HG02798 (cell line): Measurements from ENCODE around the gene NUP214.
"Not testable (repeated sequence)": the region's sequence is repeated elsewhere in the genome, so short reads cannot be mapped to it uniquely, and the experiment has no call there.

Experiments used
- ATAC-seq: cut with Tn5 transposase; IDR thresholded peaks from one replicate; pipeline ENCODE4 v1.9.1; 2021; ENCODE audit warnings: mild to moderate bottlenecking; ENCODE audit not compliant: unreplicated experiment, poor library complexity

Gene NUP214

DNA sequence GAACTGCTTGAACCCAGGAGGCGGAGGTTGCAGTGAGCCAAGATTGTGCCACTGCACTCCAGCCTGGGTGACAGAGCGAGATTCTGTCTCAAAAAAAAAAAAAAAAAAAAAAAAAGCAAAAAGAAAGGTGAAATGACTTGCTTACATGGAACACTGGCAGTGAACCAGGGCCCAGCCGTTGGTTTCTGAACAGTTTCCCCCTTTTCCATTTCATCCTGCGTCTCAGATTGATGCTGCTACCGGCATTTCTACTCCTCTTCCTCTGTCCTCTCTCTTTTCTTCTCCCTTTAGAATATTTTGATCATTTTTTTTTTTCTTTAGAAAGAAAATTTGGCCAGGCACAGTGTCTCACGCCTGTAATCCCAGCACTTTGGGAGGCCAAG, 10.0 kb upstream of the NUP214 start:
- not testable (repeated sequence) for ATAC-seq

GRCh38 chr9:131116281-131117120, 8.9 kb upstream of the NUP214 start:
- ATAC-seq = no peak

DNA sequence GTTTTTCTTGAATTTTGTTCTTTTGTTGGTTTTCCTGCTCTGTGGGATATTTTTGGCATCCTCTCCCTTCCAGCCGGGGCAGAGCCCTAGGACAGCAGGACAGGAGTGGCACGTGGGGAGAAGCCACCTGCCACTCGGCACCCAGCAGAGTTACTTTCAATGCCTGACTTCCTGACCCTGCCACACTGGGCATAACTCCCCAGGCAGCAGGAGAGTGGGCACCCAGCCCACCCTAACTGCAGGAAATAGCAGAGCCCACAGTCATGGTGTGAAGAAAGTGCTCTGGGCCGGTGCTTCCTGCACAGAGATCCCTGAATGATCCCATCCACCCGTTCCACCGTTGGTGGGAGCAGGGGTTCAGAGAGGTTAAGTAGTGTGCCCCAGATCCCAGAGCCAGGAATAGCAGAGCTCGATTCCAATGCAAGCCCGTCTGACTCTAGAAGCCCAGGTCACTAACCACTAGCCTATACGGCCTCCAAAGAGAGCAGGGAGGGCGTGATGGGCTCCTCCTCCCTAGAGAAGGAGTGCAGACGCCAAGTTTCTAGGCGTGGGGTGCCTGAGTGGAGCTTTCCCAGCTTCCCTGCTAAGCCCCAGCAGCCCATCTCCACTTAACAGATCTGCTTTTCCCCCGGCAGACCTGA, 8.1 kb upstream of the NUP214 start:
- ATAC-seq = no peak

DNA sequence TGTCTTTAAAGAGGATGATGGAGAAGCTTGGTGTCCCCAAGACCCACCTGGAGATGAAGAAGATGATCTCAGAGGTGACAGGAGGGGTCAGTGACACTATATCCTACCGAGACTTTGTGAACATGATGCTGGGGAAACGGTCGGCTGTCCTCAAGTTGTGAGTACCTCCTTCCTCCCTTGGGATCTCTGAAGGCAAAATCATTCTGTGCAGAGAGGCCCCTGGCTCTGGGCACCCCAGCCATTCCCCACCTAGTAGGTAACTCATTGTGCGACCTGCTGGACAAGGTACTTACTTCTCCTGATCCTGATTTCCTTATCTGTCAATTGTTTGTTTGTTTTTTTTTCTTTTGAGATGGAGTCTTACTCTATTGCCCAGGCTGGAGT, 7.6 kb upstream of the NUP214 start:
- ATAC-seq = no peak

DNA sequence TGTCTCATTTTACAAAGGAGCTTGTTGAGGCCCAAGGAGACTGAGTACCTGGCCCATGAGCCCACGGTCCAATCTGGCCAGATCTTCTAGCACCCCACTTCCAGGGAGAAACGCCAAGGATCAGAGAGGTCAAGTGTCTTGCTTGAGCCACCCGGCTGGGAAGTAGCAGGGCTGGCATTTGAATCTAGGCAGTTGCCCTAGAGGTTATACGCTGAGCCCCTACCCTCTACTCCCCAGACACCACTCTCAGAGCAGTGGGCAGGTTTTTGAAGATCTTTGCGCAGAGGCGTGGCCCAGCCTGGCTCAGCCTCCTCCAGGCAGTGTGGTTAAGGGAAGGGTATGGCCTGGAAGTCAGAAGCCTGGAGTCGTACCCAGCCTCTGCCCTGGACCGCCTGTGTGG, 5.8 kb upstream of the NUP214 start:
- no peak for ATAC-seq

DNA sequence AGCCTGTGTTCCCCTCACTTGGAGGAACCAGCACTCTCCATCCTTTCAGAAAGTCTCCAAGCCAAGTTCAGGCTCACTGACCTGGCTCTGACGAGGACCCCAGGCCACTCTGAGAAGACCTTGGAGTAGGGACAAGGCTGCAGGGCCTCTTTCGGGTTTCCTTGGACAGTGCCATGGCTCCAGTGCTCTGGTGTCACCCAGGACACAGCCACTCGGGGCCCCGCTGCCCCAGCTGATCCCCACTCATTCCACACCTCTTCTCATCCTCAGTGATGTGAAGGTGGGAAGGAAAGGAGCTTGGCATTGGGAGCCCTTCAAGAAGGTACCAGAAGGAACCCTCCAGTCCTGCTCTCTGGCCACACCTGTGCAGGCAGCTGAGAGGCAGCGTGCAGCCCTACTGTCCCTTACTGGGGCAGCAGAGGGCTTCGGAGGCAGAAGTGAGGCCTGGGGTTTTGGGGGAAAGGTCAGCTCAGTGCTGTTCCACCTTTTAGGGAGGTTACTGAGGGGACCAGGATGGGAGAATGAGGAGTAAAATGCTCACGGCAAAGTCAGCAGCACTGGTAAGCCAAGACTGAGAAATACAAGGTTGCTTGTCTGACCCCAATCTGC, 4.7 kb upstream of the NUP214 start:
- no peak for ATAC-seq

DNA sequence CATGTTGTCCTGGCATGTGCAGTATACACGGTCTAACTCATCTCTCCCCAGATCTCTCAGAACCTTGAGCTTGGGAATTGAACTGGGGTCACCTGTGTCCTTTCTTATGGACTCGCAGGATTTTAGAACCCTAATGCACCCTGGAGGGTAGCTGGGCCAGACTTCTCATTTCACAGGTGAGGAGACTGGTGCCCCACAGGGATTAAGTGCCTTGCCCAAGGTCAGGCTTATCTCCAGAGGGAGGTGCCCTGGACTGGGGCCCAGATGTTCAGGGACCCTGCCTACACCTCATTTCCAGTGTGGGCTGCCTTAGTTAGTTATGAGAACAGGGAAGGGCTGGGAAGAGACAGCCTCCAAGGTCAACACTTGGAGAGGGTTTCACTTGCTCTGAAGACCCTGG, 4.0 kb upstream of the NUP214 start:
- no peak for ATAC-seq

DNA sequence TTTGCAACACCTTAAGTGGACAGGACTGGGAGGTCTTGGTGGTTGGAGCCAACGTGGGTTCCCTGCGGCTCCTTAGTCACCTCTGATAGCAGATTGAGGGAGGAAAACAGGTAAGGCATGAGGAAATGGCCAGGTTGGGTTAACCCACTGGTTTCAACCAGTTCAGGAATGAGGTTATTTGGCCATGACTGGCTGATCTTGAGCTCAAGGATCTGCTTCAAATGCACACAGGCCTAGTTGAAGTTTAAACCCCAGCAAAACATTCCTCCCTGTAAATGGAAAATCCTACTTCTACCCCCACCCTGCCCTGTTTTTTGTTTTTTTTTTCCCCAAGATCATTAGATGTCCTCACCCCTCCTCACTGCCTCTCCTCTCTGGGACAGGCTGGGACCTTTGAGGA, 3.2 kb upstream of the NUP214 start:
- ATAC-seq = no peak

DNA sequence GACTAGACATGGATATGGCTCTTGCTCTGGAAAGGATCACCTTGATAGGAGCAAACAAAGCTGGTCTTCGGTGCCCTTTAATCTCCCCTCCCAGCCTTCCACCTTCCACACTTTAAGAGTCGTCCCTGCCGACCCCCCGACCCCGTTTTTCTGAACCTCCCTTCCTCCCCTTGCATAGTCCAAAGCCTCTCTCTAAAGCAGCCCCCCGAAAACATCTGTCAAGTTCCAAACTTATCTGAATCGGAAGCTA, 423 bp upstream of the NUP214 start:
- ATAC-seq = no peak

DNA sequence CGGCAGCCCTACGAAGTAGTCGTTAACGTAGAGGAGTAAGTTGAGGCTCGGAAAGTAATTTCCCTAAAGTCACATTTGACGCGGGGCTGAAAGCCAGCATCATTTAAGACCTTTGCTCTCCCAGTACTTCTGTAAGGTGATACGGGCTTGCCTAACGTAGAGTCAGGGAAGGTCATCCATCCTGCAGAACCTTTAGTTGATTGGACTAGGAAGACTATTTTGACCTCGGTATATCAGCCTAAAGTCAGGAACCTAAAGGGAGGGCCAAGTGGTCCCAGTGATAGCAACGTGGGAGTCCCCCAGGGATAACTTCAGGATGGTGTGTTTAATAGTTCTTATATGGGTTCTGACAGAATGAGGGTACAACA, 657 bp downstream of the NUP214 start:
- no peak for ATAC-seq

GRCh38 chr9:131129183-131129582, 3.8 kb downstream of the NUP214 start:
- ATAC-seq = no peak

- ATAC-seq = no peak
These were observed 13.3 kb downstream of the NUP214 start for GRCh38 chr9:131138676-131139075.

DNA sequence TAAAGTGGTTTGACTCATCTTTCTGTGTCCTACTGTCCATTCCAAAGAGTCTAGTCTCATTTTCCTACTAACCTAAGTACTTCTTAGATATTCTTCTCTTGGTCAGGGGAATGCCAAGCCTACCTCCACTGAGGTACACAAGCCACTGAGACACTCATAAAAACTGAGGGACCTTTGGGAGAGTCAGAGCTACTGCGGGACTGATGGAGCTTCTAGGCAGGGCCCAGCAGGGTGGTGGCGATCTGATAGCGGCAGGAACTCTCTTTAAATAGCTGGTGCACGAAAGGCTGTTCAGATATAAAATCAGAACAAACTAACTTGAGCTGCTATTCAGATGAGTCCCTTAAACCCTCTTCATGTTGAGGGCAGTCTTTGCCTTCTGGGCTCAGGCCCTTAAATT, 14.7 kb downstream of the NUP214 start:
- ATAC-seq = no peak

GRCh38 chr9:131140550-131140949, 15.2 kb downstream of the NUP214 start:
- ATAC-seq = no peak

DNA sequence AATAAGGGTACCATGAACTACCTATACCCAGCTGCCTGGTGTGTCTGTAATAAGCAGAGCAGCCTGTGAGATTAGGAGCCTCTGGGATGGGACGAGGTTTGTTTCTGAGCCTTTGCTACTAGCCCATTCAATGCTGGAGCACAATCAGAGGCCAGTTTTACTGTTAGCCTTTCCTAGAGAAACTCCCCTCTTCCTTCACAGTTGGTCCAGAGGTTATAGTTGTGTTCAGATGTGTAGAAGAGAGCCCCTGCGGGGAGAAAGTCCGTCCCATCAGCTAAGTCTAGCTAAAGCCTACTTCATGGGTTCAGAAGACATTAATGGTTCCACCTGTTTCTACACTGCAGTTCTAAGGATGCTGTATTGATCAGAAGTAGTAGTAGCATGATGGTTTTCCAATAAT, 16.8 kb downstream of the NUP214 start:
- ATAC-seq = no peak

DNA sequence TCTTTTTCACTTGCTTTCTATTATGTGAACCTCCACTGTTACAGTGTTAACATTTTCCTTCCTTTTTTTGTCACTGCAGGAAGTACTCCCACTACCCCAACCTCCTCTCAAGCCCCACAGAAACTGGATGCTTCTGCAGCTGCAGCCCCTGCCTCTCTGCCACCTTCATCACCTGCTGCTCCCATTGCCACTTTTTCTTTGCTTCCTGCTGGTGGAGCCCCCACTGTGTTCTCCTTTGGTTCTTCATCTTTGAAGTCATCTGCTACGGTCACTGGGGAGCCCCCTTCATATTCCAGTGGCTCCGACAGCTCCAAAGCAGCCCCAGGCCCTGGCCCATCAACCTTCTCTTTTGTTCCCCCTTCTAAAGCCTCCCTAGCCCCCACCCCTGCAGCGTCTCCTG, 18.8 kb downstream of the NUP214 start:
- no peak for ATAC-seq

GRCh38 chr9:131145245-131145644, 19.9 kb downstream of the NUP214 start:
- ATAC-seq = no peak

- ATAC-seq = no peak
These were observed 20.8 kb downstream of the NUP214 start for GRCh38 chr9:131146186-131146585.

DNA sequence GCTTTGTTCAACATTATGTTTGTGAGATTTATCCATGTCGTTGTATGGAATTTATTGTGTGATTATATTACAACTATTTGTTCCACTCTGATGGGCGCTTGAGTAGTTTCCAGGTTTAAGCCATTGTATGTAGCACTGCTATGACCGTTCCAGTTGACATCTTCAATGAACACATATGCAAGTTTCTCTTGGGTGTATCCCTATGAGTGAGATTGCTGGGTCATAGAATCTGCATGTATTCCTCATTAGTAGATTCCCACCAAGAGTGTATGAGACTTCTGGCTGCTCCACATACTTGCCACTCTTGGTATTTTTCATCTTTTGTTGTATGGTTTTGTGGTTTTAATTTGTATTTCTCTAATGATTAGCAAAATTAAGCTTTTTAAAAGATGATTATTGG, 22.9 kb downstream of the NUP214 start:
- no peak for ATAC-seq

- no peak for ATAC-seq
These were observed 23.7 kb downstream of the NUP214 start for GRCh38 chr9:131148966-131149687.

GRCh38 chr9:131149688-131150053, 24.3 kb downstream of the NUP214 start:
- no peak for ATAC-seq
